DND-41 (cell line): ENCODE measurements around the gene HMX2.

Experiments used
- ATAC-seq: fragments of 200-7000 bp; cut with Tn5 transposase; 3 replicates; pipeline ENCODE4 v1.9.1; 2021; ENCODE audit warnings: low read depth; ENCODE audit not compliant: insufficient read depth
- DNase-seq: peaks from one replicate; pipeline ENCODE4 v3.0.0-alpha.2; 2020
- H2AFZ ChIP-seq: 2 replicates; pipeline ENCODE4 v1.6.0; 2012; ENCODE audit warnings: low read depth, low read length
- H3K27ac ChIP-seq: 2 replicates; pipeline ENCODE4 v1.5.1; 2012; ENCODE audit warnings: low read length, inconsistent platforms
- H3K27me3 ChIP-seq: fragments of 200-600 bp; sonication (generic); 2 replicates; pipeline ENCODE4 v1.6.0; 2012; ENCODE audit warnings: low read length, mild to moderate bottlenecking, inconsistent platforms; ENCODE audit not compliant: insufficient read depth, poor library complexity
- H3K36me3 ChIP-seq: 2 replicates; pipeline ENCODE4 v1.5.1; 2012; ENCODE audit warnings: low read length, inconsistent platforms; ENCODE audit not compliant: insufficient read depth
- H3K4me1 ChIP-seq: 2 replicates; pipeline ENCODE4 v1.5.1; 2012; ENCODE audit warnings: mild to moderate bottlenecking, low read length; ENCODE audit not compliant: insufficient read depth
- H3K4me2 ChIP-seq: 2 replicates; pipeline ENCODE4 v1.6.0; 2012; ENCODE audit warnings: mild to moderate bottlenecking, moderate library complexity, low read length, inconsistent platforms; ENCODE audit not compliant: insufficient read depth
- H3K4me3 ChIP-seq, 2 experiments: fragments of 200-600 bp in 1 of 2; shearing (Covaris generic) in 1 of 2; 2 replicates each; pipeline ENCODE4 v1.5.1; 2012 to 2016; ENCODE audit warnings: inconsistent platforms in 2 of 2, low read length in 2 of 2, mild to moderate bottlenecking in 2 of 2, low read depth in 1 of 2, moderate library complexity in 1 of 2
- H3K79me2 ChIP-seq: 2 replicates; pipeline ENCODE4 v1.6.0; 2012; ENCODE audit warnings: low read length, inconsistent platforms; ENCODE audit not compliant: insufficient read depth
- H3K9ac ChIP-seq: 2 replicates; pipeline ENCODE4 v1.6.0; 2012; ENCODE audit warnings: low read depth, mild to moderate bottlenecking, inconsistent platforms, low read length, moderate library complexity
- H3K9me3 ChIP-seq: 2 replicates; pipeline ENCODE4 v1.5.1; 2012; ENCODE audit warnings: low read length, moderate library complexity, mild to moderate bottlenecking, inconsistent platforms; ENCODE audit not compliant: insufficient read depth, severe bottlenecking
- H4K20me1 ChIP-seq: 2 replicates; pipeline ENCODE4 v1.6.0; 2012; ENCODE audit warnings: low read length; ENCODE audit not compliant: insufficient read depth
- CTCF ChIP-seq: IDR thresholded peaks from 2 replicates; pipeline ENCODE4 v1.5.1; 2012; ENCODE audit warnings: borderline replicate concordance, low read length, moderate library complexity, mild to moderate bottlenecking; ENCODE audit not compliant: poor library complexity, severe bottlenecking; ENCODE audit errors: extremely low read depth
- EZH2 ChIP-seq: IDR thresholded peaks from 3 replicates; pipeline ENCODE4 v1.6.1; 2012; ENCODE audit warnings: borderline replicate concordance, low read depth, mild to moderate bottlenecking, moderate library complexity, low read length, inconsistent platforms; ENCODE audit not compliant: severe bottlenecking

Gene HMX2

DNA sequence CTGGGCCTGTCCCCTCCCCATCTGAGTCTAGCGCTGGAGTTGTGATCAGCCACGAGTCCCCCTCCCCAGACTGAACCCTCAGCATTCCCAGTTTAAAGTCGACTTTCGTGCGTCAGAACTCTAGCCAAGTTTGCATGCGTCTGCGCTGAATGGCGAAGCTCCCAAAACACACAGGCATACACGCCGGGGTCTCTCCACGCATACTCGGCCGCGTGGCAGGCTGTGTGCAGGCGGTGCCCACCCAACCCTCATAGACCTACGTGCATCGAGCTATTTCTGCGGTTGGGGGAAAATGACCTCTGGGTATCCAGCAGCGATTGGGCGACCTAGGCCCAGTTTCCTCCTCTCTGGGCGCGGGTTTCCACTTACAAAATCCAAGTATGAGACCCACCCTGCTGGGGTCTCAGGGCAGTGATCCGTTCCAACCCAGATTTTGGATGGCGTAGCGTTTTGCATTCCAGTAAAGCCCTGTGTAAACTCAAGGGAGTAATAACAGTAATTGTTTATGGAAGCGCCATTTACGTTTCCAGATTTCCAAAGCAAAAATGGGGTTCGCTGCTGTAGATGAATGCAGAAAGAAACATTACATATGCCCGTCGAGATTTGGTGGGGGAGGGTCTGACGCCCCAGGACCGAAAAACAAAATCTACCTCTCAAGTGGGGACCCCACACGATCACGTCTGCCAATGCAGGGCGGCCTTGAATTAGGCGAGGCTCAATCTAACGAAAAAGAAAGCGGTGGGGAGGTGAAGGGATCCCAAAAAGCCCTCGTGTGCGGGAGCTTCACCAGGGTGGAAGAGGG lies 14.2 kb upstream of the HMX2 start:
- Histone ChIP-seq H3K9me3 (no peaks in the 10 kb centered on the region), H3K27me3 (peaks cover 5% of the 10 kb centered on the region), H3K4me3 (no peak overlapping the region), H3K9ac (no peak overlapping the region), H4K20me1 (0 out of 2 replicates have a peak, but pooled peaks cover 3% of the 10 kb centered on the region), H3K36me3 (no peaks in the 10 kb centered on the region), H3K79me2 (no peaks in the 10 kb centered on the region), H2AFZ (no peak overlapping the region), H3K27ac (no peak overlapping the region), H3K4me1 (no peaks in the 10 kb centered on the region), H3K4me2 (no peak overlapping the region)
- ATAC-seq (no peak), DNase-seq (no peak)
- no peak for TF ChIP-seq EZH2
- TF ChIP-seq CTCF = no peak

DNA sequence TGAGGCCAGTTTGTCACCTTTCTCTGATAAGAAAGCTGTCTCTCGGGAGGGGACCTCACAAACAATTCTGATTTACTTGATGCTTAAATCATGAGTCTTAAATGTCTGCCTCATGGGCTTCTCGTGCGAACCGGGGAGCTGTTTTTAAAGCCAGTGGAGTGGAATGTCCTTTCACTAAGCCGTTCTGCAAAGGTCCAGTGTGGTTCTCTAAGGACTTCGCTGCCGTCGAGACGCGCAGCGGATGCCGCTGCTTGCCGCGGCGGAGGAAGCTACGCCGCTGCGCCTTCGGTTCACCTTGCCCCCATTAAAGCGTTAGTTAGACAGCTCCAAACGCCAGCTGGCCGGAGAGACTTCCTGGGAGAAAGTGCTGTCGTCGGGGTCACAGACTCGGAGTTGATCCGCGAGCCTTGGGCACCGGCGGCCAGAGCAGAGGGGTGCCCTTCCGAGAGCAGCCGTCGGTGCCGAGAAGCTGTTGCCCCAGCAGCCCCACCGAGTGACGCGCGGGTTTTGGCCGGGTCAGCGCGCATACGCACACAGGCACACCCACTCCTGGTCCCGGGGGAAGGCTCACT lies 13.5 kb upstream of the HMX2 start:
- no peak for DNase-seq
- no peaks in the 10 kb centered on the region for H3K36me3 ChIP-seq
- no peak overlapping the region for H3K4me2 ChIP-seq
- no peak overlapping the region for H3K27ac ChIP-seq
- H3K9me3 ChIP-seq = no peaks in the 10 kb centered on the region
- H3K27me3 ChIP-seq = peaks cover 5% of the 10 kb centered on the region
- no peak overlapping the region for H3K4me3 ChIP-seq
- 0 out of 2 replicates have a peak, but pooled peaks cover 3% of the 10 kb centered on the region for H4K20me1 ChIP-seq
- H3K9ac ChIP-seq = no peak overlapping the region
- no peaks in the 10 kb centered on the region for H3K4me1 ChIP-seq
- H3K79me2 ChIP-seq = no peaks in the 10 kb centered on the region
- no peak overlapping the region for H2AFZ ChIP-seq
- no peak for TF ChIP-seq EZH2
- ATAC-seq = no peak

DNA sequence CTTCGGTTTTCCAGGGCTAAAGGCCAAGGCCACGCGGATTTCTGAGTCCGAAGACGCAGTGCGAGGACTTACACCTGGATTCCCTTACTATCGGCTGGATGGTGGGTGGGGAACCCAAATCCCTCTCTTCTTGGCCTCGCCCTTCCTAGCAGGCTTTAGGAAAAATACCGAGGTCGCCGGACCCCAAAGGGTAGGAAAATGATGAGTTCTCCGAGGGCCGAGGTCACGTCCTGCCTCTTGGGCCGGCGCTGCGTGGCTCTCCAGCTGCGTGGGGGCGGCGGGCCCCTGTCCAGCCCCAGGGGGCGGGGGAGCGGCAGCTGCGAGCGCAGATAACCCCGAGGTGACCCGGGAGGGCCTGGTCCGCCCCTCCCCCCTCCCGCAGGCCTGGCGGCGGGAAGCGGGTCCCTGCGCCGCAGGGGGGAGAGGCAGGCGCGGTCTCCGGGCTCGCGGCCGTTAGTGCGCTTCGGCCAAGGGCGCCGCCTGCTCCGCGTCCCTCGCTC lies 13.0 kb upstream of the HMX2 start:
- Histone ChIP-seq H3K9me3 (no peaks in the 10 kb centered on the region), H3K27ac (no peak overlapping the region), H3K4me1 (no peaks in the 10 kb centered on the region), H4K20me1 (0 out of 2 replicates have a peak, but pooled peaks cover 3% of the 10 kb centered on the region), H3K4me3 (no peak overlapping the region), H3K36me3 (no peaks in the 10 kb centered on the region), H2AFZ (no peak overlapping the region), H3K27me3 (peaks cover 11% of the 10 kb centered on the region), H3K4me2 (no peak overlapping the region), H3K79me2 (no peaks in the 10 kb centered on the region), H3K9ac (no peak overlapping the region)
- DNase-seq (no peak), ATAC-seq (no peak)
- TF ChIP-seq CTCF (no peak), EZH2 (no peak)
